GM12878 (cell line): ENCODE data around the gene PDZRN3. TPM values are rescaled to one million over a fixed set of nuclear protein-coding genes. Genes with fewer than 3 reads are reported as not detected.

Experiments
- ATAC-seq: fragments of 200-7000 bp; cut with Tn5 transposase; 3 replicates; pipeline ENCODE4 v1.9.1; 2020; ENCODE audit warnings: mild to moderate bottlenecking, moderate library complexity
- BruUV-seq: library from RNA; stranded (reverse); fragments of 400-500 nt; replicated peaks from 2 replicates; lab custom pipeline; 2021; lab: Mats Ljungman, UMichigan
- CTCF ChIA-PET: fragments of 300-600 bp; sonication (Branson Sonifier 250); formaldehyde crosslinking; extraction: SDS; loops from one replicate; lab custom pipeline; 2021; ENCODE audit warnings: inconsistent platforms; lab: Yijun Ruan, JAX
- POLR2A ChIA-PET: fragments of 350-600 bp; formaldehyde crosslinking; extraction: SDS; loops from one replicate; lab custom pipeline; 2021; ENCODE audit warnings: inconsistent platforms; lab: Charles Lee
- RAD21 ChIA-PET: fragments of 300-600 bp; sonication (Branson Sonifier 250); formaldehyde crosslinking; loops from one replicate; lab custom pipeline; 2023; ENCODE audit warnings: antibody characterized with exemption; ENCODE audit not compliant: unreplicated experiment; lab: Charles Lee
- SMC1A ChIA-PET: fragments of 300-600 bp; sonication (Branson Sonifier 250); formaldehyde crosslinking; loops from one replicate; lab custom pipeline; 2023; ENCODE audit not compliant: unreplicated experiment, uncharacterized antibody; lab: Charles Lee
- DNase-seq: peaks from one replicate; pipeline ENCODE4 v3.0.0-alpha.2; 2011; ENCODE audit warnings: low read depth, low spot score
- FAIRE-seq: peaks from 3 replicates; lab custom pipeline; 2011; peaks lifted over from hg19 to GRCh38; lab: Jason Lieb, UNC
- H2AFZ ChIP-seq: 2 replicates; pipeline ENCODE4 v1.6.0; 2011; ENCODE audit warnings: low read depth, low read length, control low read depth; ENCODE audit not compliant: control insufficient read depth
- H3K27ac ChIP-seq: 2 replicates; pipeline ENCODE4 v1.5.1; 2011; ENCODE audit warnings: control low read depth; ENCODE audit not compliant: control insufficient read depth, insufficient read depth
- H3K27me3 ChIP-seq, 2 experiments: replicated peaks in 1 of 2; 2 replicates each; pipeline versions ENCODE4 v1.6.0 to v1.6.1; 2011; ENCODE audit warnings: low read length in 1 of 2; ENCODE audit not compliant: control insufficient read depth in 2 of 2, insufficient read depth in 2 of 2
- H3K36me3 ChIP-seq, 2 experiments: 2 replicates each; pipeline ENCODE4 v1.5.1; 2011; ENCODE audit warnings: low read length in 1 of 2; ENCODE audit not compliant: control insufficient read depth in 2 of 2, insufficient read depth in 2 of 2
- H3K4me1 ChIP-seq: 2 replicates; pipeline ENCODE4 v1.6.1; 2011; ENCODE audit warnings: mild to moderate bottlenecking, low read length, moderate library complexity, mixed read lengths; ENCODE audit not compliant: control insufficient read depth, insufficient read depth
- H3K4me2 ChIP-seq: 2 replicates; pipeline ENCODE4 v1.6.0; 2011; ENCODE audit warnings: control low read depth; ENCODE audit not compliant: control insufficient read depth, insufficient read depth
- H3K4me3 ChIP-seq: fragments of 200-600 bp; sonication (generic); 2 replicates; pipeline ENCODE4 v1.5.1; 2016
- H3K79me2 ChIP-seq: 2 replicates; pipeline ENCODE4 v1.6.0; 2011; ENCODE audit warnings: low read length; ENCODE audit not compliant: control insufficient read depth, insufficient read depth
- H3K9ac ChIP-seq: 2 replicates; pipeline ENCODE4 v1.8.0; 2011; ENCODE audit warnings: low read length, control low read depth, mixed read lengths; ENCODE audit not compliant: control insufficient read depth, insufficient read depth
- H3K9me3 ChIP-seq: replicated peaks from 3 replicates; pipeline ENCODE4 v1.5.1; 2011; ENCODE audit warnings: mild to moderate bottlenecking, low read length; ENCODE audit not compliant: control insufficient read depth, insufficient read depth
- H4K20me1 ChIP-seq: 2 replicates; pipeline ENCODE4 v1.6.0; 2011; ENCODE audit not compliant: control insufficient read depth, insufficient read depth
- ASH2L ChIP-seq: fragments of 300-600, 200-600 bp; sonication (generic); IDR thresholded peaks from 2 replicates; pipeline ENCODE4 v1.6.1; 2017; ENCODE audit warnings: low read depth, mild to moderate bottlenecking, borderline replicate concordance
- BRCA1 ChIP-seq: IDR thresholded peaks from 2 replicates; pipeline ENCODE4 v1.6.1; 2011; ENCODE audit warnings: low read depth, low read length, improper control_type of control experiment
- HCFC1 ChIP-seq: fragments of 150-350 bp; IDR thresholded peaks from 2 replicates; pipeline ENCODE4 v1.6.1; 2014; ENCODE audit warnings: low read length
- HDAC6 ChIP-seq: fragments of 200-600 bp; sonication (generic); IDR thresholded peaks from one replicate; pipeline ENCODE4 v1.8.0; 2017; ENCODE audit warnings: antibody characterized with exemption; ENCODE audit not compliant: unreplicated experiment
- HDGF ChIP-seq: fragments of 450-650 bp; IDR thresholded peaks from 2 replicates; pipeline ENCODE4 v1.6.1; 2016; ENCODE audit warnings: antibody characterized with exemption
- IRF4 ChIP-seq: IDR thresholded peaks from 2 replicates; pipeline ENCODE4 v1.6.1; 2011; ENCODE audit warnings: low read depth, low read length
- JUNB ChIP-seq: IDR thresholded peaks from 2 replicates; pipeline ENCODE4 v1.6.1; 2016; ENCODE audit warnings: antibody characterized with exemption, mild to moderate bottlenecking
- LARP7 ChIP-seq: fragments of 450-650 bp; IDR thresholded peaks from 2 replicates; pipeline ENCODE4 v1.6.1; 2017; ENCODE audit warnings: mild to moderate bottlenecking
- MTA3 ChIP-seq: IDR thresholded peaks from 2 replicates; pipeline ENCODE4 v1.6.1; 2012; ENCODE audit warnings: low read length, inconsistent platforms, borderline replicate concordance
- PAX8 ChIP-seq: fragments of 450-650 bp; IDR thresholded peaks from 2 replicates; pipeline ENCODE4 v1.6.1; 2017; ENCODE audit warnings: mild to moderate bottlenecking, moderate library complexity
- SMAD5 ChIP-seq: IDR thresholded peaks from 2 replicates; pipeline ENCODE4 v1.6.1; 2016; ENCODE audit warnings: antibody characterized with exemption, low read depth
- SMARCA5 ChIP-seq: fragments of 450-650 bp; IDR thresholded peaks from 2 replicates; pipeline ENCODE4 v1.6.1; 2017; ENCODE audit warnings: mild to moderate bottlenecking
- TAF1 ChIP-seq: IDR thresholded peaks from 2 replicates; pipeline ENCODE4 v1.6.1; 2011; ENCODE audit warnings: mild to moderate bottlenecking, low read depth, low read length, borderline replicate concordance
- TCF3 ChIP-seq: IDR thresholded peaks from 2 replicates; pipeline ENCODE4 v1.6.1; 2012; ENCODE audit warnings: low read depth, mild to moderate bottlenecking, low read length, borderline replicate concordance; ENCODE audit not compliant: insufficient read depth
- WGBS: methylation state at CpG from one replicate; pipeline ENCODE4 v1.1.6; 2016; ENCODE audit warnings: low lambda C conversion rate; ENCODE audit not compliant: insufficient replicate concordance, insufficient coverage; ENCODE audit errors: missing lambda C conversion rate; 5-methylcytosine and 5-hydroxymethylcytosine counted together
- in situ Hi-C: fragments of 300-500 bp; cut with MboI; formaldehyde crosslinking; loops from 9 replicates; pipeline ENCODE4 v1.14.3; 2018; ENCODE audit warnings: mixed read lengths
- intact Hi-C: fragments of 100-400 bp; cut with micrococcal nuclease; formaldehyde crosslinking; loops from one replicate; pipeline ENCODE4 v1.14.2; 2022; ENCODE audit not compliant: unreplicated experiment
- polyA plus RNA-seq, 11 experiments: library from polyadenylated mRNA; depleted of rRNA in 4 of 11; unstranded in 6 of 11; stranded (reverse) in 5 of 11; fragments of >200 nt; fragmentation: Nextera tagmentation in 4 of 11; fragmentation: Illumina TruSeq in 1 of 11; extraction: Ambion mirVana in 4 of 11; extraction: Trizol in 1 of 11; gene quantifications; 1 replicate in 1 of 11; 2 replicates in 10 of 11; pipeline versions ENCODE4 v1.2.1 to v1.2.3, GENCODE V29; 2011 to 2016; ENCODE audit warnings: inconsistent platforms in 2 of 11, missing spikeins in 2 of 11, low read depth in 1 of 11
- total RNA-seq, 4 experiments: library from RNA; depleted of rRNA in 3 of 4; stranded (reverse); fragments of >200 nt in 3 of 4; fragmentation: Illumina TruSeq in 1 of 4; extraction: Trizol in 1 of 4; gene quantifications; 2 replicates each; pipeline versions ENCODE4 v1.2.1 to v1.2.3, GENCODE V29; 2013 to 2021
- TF ChIP-seq, protein P1 (sequence below): fragments of 450-650 bp; IDR thresholded peaks from 2 replicates; pipeline ENCODE4 v1.6.1; 2017; ENCODE audit warnings: antibody characterized with exemption, mild to moderate bottlenecking, moderate library complexity
- TF ChIP-seq, protein P2 (sequence below): fragments of 450-650 bp; IDR thresholded peaks from 2 replicates; pipeline ENCODE4 v1.6.1; 2017; ENCODE audit warnings: mild to moderate bottlenecking, low read depth, inconsistent platforms; ENCODE audit not compliant: poor library complexity, severe bottlenecking
- TF ChIP-seq, protein P3 (sequence below): IDR thresholded peaks from 2 replicates; pipeline ENCODE4 v1.6.1; 2011; ENCODE audit warnings: borderline replicate concordance, low read depth, mild to moderate bottlenecking, moderate library complexity, mixed read lengths, low read length; ENCODE audit not compliant: insufficient read depth; ENCODE audit errors: extremely low read length
- TF ChIP-seq, protein P4 (sequence below): IDR thresholded peaks from 2 replicates; pipeline ENCODE4 v1.6.1; 2012; ENCODE audit warnings: low read depth, low read length, improper control_type of control experiment

Gene PDZRN3
- total and polyA plus RNA-seq, 10 of the 15 experiments (the other 5 are each of a cell fraction or from before 2014, with no cell fraction given): 0.07 to 0.37 (median 0.12) TPM; not detected in 6

DNA sequence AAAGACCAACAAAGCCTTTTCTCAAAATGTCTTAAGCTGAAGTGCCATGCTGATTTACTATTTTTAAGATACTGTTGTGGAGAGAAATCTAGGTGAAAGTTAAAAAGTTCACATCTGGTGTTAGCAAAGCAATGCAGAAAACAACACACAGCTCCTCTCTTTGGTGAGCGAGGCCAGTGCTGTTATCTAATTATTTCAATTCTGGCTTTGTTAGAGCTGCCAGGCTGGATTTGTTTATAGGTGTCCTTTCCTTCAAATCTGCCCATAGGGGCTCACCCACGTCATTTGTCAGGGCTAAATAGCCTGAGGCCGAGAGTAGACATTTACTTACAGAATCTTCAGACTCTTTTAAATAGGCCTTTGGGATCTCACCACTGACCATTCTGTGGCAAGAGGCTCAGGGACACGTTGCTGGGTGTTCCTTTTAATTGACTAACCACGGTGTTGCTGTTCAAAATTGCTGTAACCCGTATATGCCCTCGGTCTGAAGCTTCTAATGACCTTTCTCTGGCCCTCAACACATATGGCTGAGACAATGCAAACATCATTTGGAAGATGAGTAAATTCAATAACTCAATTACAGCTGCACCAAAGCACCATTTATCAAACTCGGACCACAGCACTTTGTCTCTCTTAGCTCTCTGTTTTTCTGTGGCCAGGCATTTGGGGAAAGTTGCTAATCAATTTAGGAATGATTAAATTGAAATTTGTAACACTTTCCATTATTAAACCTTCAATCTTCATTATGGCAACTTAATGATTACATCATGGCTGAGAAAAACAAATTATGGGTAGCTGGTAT lies 152.6 kb downstream of the PDZRN3 start:
- Histone ChIP-seq H3K27me3 (no peaks in the 10 kb centered on the region), H3K9ac (no peak overlapping the region), H3K4me2 (no peak overlapping the region), H3K27ac (no peak overlapping the region), H4K20me1 (no peaks in the 10 kb centered on the region), H3K4me3 (no peak overlapping the region), H3K9me3 (peaks cover 5% of the 10 kb centered on the region; the same call in 2 of the 3 replicates), H3K79me2 (no peaks in the 10 kb centered on the region), H3K36me3 (no peaks in the 10 kb centered on the region), H3K4me1 (peaks cover 17% of the 10 kb centered on the region), H2AFZ (no peak overlapping the region)
- POLR2A ChIA-PET: no interaction called here
- DNase-seq (no peak), FAIRE-seq (no peak), ATAC-seq (no peak)
- intact Hi-C loops (no loop called here), in situ Hi-C loops (no loop called here)
- RAD21 ChIA-PET: no interaction called here
- WGBS: 52% methylated on average over 8 of the region's 8 CpGs
- SMC1A ChIA-PET: no interaction called here
- BruUV-seq: no TSS peak
- CTCF ChIA-PET: interaction anchor here (0.8 to 1.2 kb wide), 2 partner anchors 30 to 77 kb away, joined by 3 read pairs; no protein-coding TSS in a partner anchor
- TF ChIP-seq ASH2L (no peak), LARP7 (no peak), BRCA1 (no peak), HDGF (no peak), SMAD5 (no peak), IRF4 (no peak), SMARCA5 (no peak), MTA3 (no peak), JUNB (no peak), TCF3 (no peak), HCFC1 (no peak), TAF1 (no peak), HDAC6 (no peak), PAX8 (no peak)
- TF ChIP-seq, protein P1, sequence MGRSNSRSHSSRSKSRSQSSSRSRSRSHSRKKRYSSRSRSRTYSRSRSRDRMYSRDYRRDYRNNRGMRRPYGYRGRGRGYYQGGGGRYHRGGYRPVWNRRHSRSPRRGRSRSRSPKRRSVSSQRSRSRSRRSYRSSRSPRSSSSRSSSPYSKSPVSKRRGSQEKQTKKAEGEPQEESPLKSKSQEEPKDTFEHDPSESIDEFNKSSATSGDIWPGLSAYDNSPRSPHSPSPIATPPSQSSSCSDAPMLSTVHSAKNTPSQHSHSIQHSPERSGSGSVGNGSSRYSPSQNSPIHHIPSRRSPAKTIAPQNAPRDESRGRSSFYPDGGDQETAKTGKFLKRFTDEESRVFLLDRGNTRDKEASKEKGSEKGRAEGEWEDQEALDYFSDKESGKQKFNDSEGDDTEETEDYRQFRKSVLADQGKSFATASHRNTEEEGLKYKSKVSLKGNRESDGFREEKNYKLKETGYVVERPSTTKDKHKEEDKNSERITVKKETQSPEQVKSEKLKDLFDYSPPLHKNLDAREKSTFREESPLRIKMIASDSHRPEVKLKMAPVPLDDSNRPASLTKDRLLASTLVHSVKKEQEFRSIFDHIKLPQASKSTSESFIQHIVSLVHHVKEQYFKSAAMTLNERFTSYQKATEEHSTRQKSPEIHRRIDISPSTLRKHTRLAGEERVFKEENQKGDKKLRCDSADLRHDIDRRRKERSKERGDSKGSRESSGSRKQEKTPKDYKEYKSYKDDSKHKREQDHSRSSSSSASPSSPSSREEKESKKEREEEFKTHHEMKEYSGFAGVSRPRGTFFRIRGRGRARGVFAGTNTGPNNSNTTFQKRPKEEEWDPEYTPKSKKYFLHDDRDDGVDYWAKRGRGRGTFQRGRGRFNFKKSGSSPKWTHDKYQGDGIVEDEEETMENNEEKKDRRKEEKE: no peak
- TF ChIP-seq, protein P2, sequence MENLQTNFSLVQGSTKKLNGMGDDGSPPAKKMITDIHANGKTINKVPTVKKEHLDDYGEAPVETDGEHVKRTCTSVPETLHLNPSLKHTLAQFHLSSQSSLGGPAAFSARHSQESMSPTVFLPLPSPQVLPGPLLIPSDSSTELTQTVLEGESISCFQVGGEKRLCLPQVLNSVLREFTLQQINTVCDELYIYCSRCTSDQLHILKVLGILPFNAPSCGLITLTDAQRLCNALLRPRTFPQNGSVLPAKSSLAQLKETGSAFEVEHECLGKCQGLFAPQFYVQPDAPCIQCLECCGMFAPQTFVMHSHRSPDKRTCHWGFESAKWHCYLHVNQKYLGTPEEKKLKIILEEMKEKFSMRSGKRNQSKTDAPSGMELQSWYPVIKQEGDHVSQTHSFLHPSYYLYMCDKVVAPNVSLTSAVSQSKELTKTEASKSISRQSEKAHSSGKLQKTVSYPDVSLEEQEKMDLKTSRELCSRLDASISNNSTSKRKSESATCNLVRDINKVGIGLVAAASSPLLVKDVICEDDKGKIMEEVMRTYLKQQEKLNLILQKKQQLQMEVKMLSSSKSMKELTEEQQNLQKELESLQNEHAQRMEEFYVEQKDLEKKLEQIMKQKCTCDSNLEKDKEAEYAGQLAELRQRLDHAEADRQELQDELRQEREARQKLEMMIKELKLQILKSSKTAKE: no peak
- TF ChIP-seq, protein P3, sequence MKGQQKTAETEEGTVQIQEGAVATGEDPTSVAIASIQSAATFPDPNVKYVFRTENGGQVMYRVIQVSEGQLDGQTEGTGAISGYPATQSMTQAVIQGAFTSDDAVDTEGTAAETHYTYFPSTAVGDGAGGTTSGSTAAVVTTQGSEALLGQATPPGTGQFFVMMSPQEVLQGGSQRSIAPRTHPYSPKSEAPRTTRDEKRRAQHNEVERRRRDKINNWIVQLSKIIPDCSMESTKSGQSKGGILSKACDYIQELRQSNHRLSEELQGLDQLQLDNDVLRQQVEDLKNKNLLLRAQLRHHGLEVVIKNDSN: no peak
- TF ChIP-seq, protein P4, sequence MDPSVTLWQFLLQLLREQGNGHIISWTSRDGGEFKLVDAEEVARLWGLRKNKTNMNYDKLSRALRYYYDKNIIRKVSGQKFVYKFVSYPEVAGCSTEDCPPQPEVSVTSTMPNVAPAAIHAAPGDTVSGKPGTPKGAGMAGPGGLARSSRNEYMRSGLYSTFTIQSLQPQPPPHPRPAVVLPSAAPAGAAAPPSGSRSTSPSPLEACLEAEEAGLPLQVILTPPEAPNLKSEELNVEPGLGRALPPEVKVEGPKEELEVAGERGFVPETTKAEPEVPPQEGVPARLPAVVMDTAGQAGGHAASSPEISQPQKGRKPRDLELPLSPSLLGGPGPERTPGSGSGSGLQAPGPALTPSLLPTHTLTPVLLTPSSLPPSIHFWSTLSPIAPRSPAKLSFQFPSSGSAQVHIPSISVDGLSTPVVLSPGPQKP: no peak
